PC-9 (cell line): ENCODE data around the gene DHRSX. TPM values are rescaled to one million over a fixed set of nuclear protein-coding genes. Genes with fewer than 3 reads are reported as not detected.
"Not testable (repeated sequence)": the region's sequence is repeated elsewhere in the genome, so short reads cannot be mapped to it uniquely, and the experiment has no call there.

Experiments used
- BruUV-seq: library from RNA; stranded (reverse); fragments of 400-500 nt; replicated peaks from 2 replicates; lab custom pipeline; 2021; lab: Mats Ljungman, UMichigan
- CTCF ChIA-PET: fragments of 300-600 bp; sonication (Branson Sonifier 250); formaldehyde crosslinking; loops from one replicate; lab custom pipeline; 2022; ENCODE audit warnings: antibody characterized with exemption; lab: Charles Lee
- POLR2A ChIA-PET: fragments of 300-600 bp; sonication (Branson Sonifier 250); formaldehyde crosslinking; loops from one replicate; lab custom pipeline; 2022; ENCODE audit warnings: antibody characterized with exemption; ENCODE audit not compliant: unreplicated experiment; lab: Charles Lee
- DNase-seq, 2 experiments: peaks; one replicate each; pipeline versions ENCODE4 v3.0.0 to v3.0.0-alpha.2; 2015 to 2022; ENCODE audit warnings: mixed read lengths in 1 of 2
- H2AFZ ChIP-seq: fragments of 200-600 bp; sonication (generic); 2 replicates; pipeline ENCODE4 v1.8.1; 2017; ENCODE audit warnings: antibody characterized with exemption
- H3F3A ChIP-seq: fragments of 200-600 bp; sonication (generic); 2 replicates; pipeline ENCODE4 v1.8.1; 2017; ENCODE audit warnings: antibody characterized with exemption, mild to moderate bottlenecking, low read depth; ENCODE audit not compliant: insufficient read depth
- H3K27ac ChIP-seq: fragments of 200-600 bp; sonication (generic); 2 replicates; pipeline ENCODE4 v1.6.1; 2016; ENCODE audit warnings: mixed run types
- H3K27me3 ChIP-seq: fragments of 200-600 bp; sonication (generic); 2 replicates; pipeline ENCODE4 v1.6.1; 2016; ENCODE audit warnings: low read depth, mixed run types; ENCODE audit not compliant: insufficient read depth
- H3K36me3 ChIP-seq: fragments of 200-600 bp; sonication (generic); 2 replicates; pipeline ENCODE4 v1.6.1; 2016; ENCODE audit warnings: low read depth, mixed run types
- H3K4me1 ChIP-seq: fragments of 200-600 bp; sonication (generic); replicated peaks from 2 replicates; pipeline ENCODE4 v1.6.1; 2016; ENCODE audit warnings: mixed run types; ENCODE audit not compliant: insufficient read depth
- H3K4me2 ChIP-seq: fragments of 200-600 bp; sonication (generic); 2 replicates; pipeline ENCODE4 v1.6.1; 2017; ENCODE audit warnings: mixed run types
- H3K4me3 ChIP-seq: fragments of 200-600 bp; sonication (generic); 2 replicates; pipeline ENCODE4 v1.6.1; 2016; ENCODE audit warnings: mixed run types
- H3K79me2 ChIP-seq: fragments of 200-600 bp; sonication (generic); 2 replicates; pipeline ENCODE4 v1.6.1; 2017; ENCODE audit warnings: low read depth, mixed run types
- H3K9me2 ChIP-seq: fragments of 200-600 bp; sonication (generic); 2 replicates; pipeline ENCODE4 v1.8.1; 2017; ENCODE audit warnings: mild to moderate bottlenecking; ENCODE audit not compliant: insufficient read depth
- H3K9me3 ChIP-seq: fragments of 200-600 bp; sonication (generic); 2 replicates; pipeline ENCODE4 v1.8.1; 2016; ENCODE audit warnings: low read depth; ENCODE audit not compliant: insufficient read depth
- H4K20me1 ChIP-seq: fragments of 200-600 bp; sonication (generic); 2 replicates; pipeline ENCODE4 v1.8.1; 2017; ENCODE audit not compliant: insufficient read depth
- CTCF ChIP-seq: fragments of 200-600 bp; sonication (generic); conservative IDR thresholded peaks from 2 replicates; pipeline ENCODE4 v1.6.1; 2017; ENCODE audit warnings: mixed run types, antibody characterized with exemption, mild to moderate bottlenecking, moderate library complexity
- EZH2 ChIP-seq: fragments of 200-600 bp; sonication (generic); IDR thresholded peaks from 2 replicates; pipeline ENCODE4 v1.8.0; 2017; ENCODE audit warnings: antibody characterized with exemption, low read depth
- intact Hi-C: fragments of 100-400 bp; cut with micrococcal nuclease; formaldehyde crosslinking; loops from one replicate; pipeline ENCODE4 v1.10.0; 2022; ENCODE audit not compliant: unreplicated experiment
- total RNA-seq: library from RNA; stranded (reverse); gene quantifications from 2 replicates; pipeline ENCODE4 v1.2.3, GENCODE V29; 2021

DHRSX gene
- total RNA-seq, 1 experiment from 2014 or later: 13.2 TPM

- H2AFZ ChIP-seq: no peak overlapping the region
- intact Hi-C loops: no loop called here
- no peaks in the 10 kb centered on the region for H3F3A ChIP-seq
- no peak for DNase-seq
- no peak overlapping the region for H3K4me2 ChIP-seq
- no peaks in the 10 kb centered on the region for H4K20me1 ChIP-seq
- H3K27ac ChIP-seq: no peak overlapping the region
- ChIA-PET POLR2A (no interaction called here), CTCF (no interaction called here)
- H3K79me2 ChIP-seq: no peaks in the 10 kb centered on the region
- no peaks in the 10 kb centered on the region for H3K4me1 ChIP-seq
- no peaks in the 10 kb centered on the region for H3K27me3 ChIP-seq
- H3K36me3 ChIP-seq: no peaks in the 10 kb centered on the region
- no TSS peak for BruUV-seq
- no peaks in the 10 kb centered on the region for H3K9me2 ChIP-seq
- no peaks in the 10 kb centered on the region for H3K9me3 ChIP-seq
- no peak for TF ChIP-seq CTCF
- TF ChIP-seq EZH2: no peak
- H3K4me3 ChIP-seq: no peak overlapping the region
Observed at GRCh38 chrX:2314831-2315365, 185.9 kb downstream of the DHRSX start.

- TF ChIP-seq EZH2 (no peak), CTCF (no peak)
- H3K27ac ChIP-seq: no peak overlapping the region
- H3K9me2 ChIP-seq: no peaks in the 10 kb centered on the region
- ChIA-PET POLR2A (no interaction called here), CTCF (no interaction called here)
- H3K4me1 ChIP-seq: no peaks in the 10 kb centered on the region
- no peaks in the 10 kb centered on the region for H4K20me1 ChIP-seq
- no peak overlapping the region for H3K4me3 ChIP-seq
- no peak for DNase-seq
- no peak overlapping the region for H3K4me2 ChIP-seq
- intact Hi-C loops: no loop called here
- no peaks in the 10 kb centered on the region for H3F3A ChIP-seq
- no peak overlapping the region for H2AFZ ChIP-seq
- H3K27me3 ChIP-seq: no peaks in the 10 kb centered on the region
- H3K79me2 ChIP-seq: no peaks in the 10 kb centered on the region
- no peaks in the 10 kb centered on the region for H3K9me3 ChIP-seq
- H3K36me3 ChIP-seq: no peaks in the 10 kb centered on the region
- no TSS peak for BruUV-seq
Observed at GRCh38 chrX:2313864-2314640, 186.7 kb downstream of the DHRSX start.

GRCh38 chrX:2312061-2312591 is 188.7 kb downstream of the DHRSX start:
- BruUV-seq, H3K36me3 ChIP-seq, CTCF ChIA-PET, H3F3A ChIP-seq, H3K4me1 ChIP-seq, H3K4me3 ChIP-seq, H4K20me1 ChIP-seq, H3K79me2 ChIP-seq, H3K9me2 ChIP-seq, H3K4me2 ChIP-seq, H3K9me3 ChIP-seq, POLR2A ChIA-PET, H3K27me3 ChIP-seq, H2AFZ ChIP-seq, H3K27ac ChIP-seq, intact Hi-C loops, DNase-seq: not testable (repeated sequence)
